Cardiac muscle cell (in vitro differentiated cells and primary cell): ENCODE results near the gene C10orf53. TPM values are rescaled to one million over a fixed set of nuclear protein-coding genes. Genes with fewer than 3 reads are reported as not detected.

Experiments
- DNase-seq, 2 donors: peaks; one replicate each; pipeline versions ENCODE4 v3.0.0 to v3.0.0-alpha.2; 2010 to 2017; ENCODE audit warnings: low read depth in 1 of 2, low spot score in 1 of 2
- H3K27ac ChIP-seq: fragments of 200-600 bp; sonication (generic); 2 replicates; pipeline ENCODE4 v1.5.1; 2016
- H3K27me3 ChIP-seq: fragments of 200-600 bp; sonication (generic); 2 replicates; pipeline ENCODE4 v1.6.0; 2016; ENCODE audit warnings: control low read depth
- H3K36me3 ChIP-seq: fragments of 200-600 bp; sonication (generic); 2 replicates; pipeline ENCODE4 v1.5.1; 2016; ENCODE audit warnings: control low read depth
- H3K4me1 ChIP-seq: fragments of 200-600 bp; sonication (generic); 2 replicates; pipeline ENCODE4 v1.8.1; 2017; ENCODE audit warnings: low read depth, mild to moderate bottlenecking, mixed run types
- H3K4me3 ChIP-seq: fragments of 200-600 bp; sonication (generic); 2 replicates; pipeline ENCODE4 v1.5.1; 2016; ENCODE audit warnings: mild to moderate bottlenecking
- H3K9me3 ChIP-seq: fragments of 200-600 bp; sonication (generic); 2 replicates; pipeline ENCODE4 v1.5.1; 2017; ENCODE audit warnings: low read depth, mild to moderate bottlenecking, control low read depth
- polyA plus RNA-seq: library from polyadenylated mRNA; unstranded; fragments of >200 nt; fragmentation: Nextera tagmentation; extraction: Ambion mirVana; gene quantifications from 2 replicates; pipeline ENCODE4 v1.2.1, GENCODE V29; 2016
- total RNA-seq: library from RNA; depleted of rRNA; stranded (reverse); fragments of >200 nt; gene quantifications from 2 replicates; pipeline ENCODE4 v1.2.3, GENCODE V29; 2016
- TF ChIP-seq, protein P1 (sequence below): IDR thresholded peaks from 2 replicates; pipeline ENCODE4 v1.5.1; 2012; ENCODE audit warnings: low read depth, mild to moderate bottlenecking, low read length

C10orf53 gene
- total and polyA plus RNA-seq, 2 experiments from 2014 or later, result not detected

DNA sequence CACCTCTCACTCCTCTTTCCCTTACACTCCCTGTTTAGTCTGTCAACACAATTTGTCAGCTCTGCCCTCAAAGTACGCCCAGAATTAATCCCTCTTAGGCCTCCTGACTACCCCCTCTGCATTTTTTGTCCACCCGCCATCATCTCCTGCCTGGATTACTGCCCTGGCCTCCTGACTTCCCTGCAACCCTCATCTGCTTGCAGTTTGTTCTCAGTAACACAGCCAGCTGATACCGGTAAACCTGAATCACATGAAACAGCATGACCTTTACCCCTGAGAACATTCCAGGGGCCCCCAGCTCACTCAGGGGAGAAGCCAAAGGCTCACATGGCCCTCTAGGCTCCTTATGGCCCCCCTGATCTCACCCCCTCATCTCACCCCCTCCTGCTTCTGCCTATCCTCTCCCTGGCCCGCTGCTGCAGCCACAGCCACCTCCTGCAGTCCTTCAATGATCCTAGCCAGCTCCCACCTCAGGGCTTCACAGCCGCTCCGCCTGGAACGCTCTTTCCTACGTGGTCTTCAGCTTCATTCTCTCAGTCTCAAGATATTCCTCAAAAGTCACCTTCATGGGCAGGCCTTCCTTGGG is 8.9 kb downstream of the C10orf53 start:
- no peaks in the 10 kb centered on the region for H3K9me3 ChIP-seq
- peaks cover 65% of the 10 kb centered on the region for H3K27me3 ChIP-seq
- TF ChIP-seq, protein P1, sequence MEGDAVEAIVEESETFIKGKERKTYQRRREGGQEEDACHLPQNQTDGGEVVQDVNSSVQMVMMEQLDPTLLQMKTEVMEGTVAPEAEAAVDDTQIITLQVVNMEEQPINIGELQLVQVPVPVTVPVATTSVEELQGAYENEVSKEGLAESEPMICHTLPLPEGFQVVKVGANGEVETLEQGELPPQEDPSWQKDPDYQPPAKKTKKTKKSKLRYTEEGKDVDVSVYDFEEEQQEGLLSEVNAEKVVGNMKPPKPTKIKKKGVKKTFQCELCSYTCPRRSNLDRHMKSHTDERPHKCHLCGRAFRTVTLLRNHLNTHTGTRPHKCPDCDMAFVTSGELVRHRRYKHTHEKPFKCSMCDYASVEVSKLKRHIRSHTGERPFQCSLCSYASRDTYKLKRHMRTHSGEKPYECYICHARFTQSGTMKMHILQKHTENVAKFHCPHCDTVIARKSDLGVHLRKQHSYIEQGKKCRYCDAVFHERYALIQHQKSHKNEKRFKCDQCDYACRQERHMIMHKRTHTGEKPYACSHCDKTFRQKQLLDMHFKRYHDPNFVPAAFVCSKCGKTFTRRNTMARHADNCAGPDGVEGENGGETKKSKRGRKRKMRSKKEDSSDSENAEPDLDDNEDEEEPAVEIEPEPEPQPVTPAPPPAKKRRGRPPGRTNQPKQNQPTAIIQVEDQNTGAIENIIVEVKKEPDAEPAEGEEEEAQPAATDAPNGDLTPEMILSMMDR, result no peak
- no peak for DNase-seq
- H3K4me1 ChIP-seq, result no peaks in the 10 kb centered on the region
- H3K27ac ChIP-seq, result no peak overlapping the region
- no peaks in the 10 kb centered on the region for H3K36me3 ChIP-seq
- H3K4me3 ChIP-seq, result no peak overlapping the region

DNA sequence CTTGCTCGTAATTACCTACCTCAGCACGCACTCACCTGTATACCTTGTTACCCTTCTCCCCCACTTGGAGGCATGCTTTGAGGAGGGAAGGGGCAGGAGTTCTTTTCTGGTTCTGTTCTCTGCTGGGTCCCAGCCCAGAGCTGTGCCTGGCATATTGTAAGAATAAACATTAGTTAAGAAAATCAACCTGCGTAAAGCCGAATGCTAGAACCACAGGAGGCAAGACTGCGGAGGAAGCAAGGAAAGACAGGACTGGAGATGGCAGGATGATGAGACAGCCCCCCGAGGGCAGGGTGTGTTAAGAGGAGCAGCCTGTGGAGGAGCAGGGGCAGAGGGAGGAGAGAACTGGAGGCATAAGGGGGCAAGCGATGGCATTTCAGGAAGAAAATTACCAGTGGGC is 9.5 kb downstream of the C10orf53 start:
- no peaks in the 10 kb centered on the region for H3K4me1 ChIP-seq
- TF ChIP-seq, protein P1, result no peak
- H3K36me3 ChIP-seq, result no peaks in the 10 kb centered on the region
- no peak overlapping the region for H3K27ac ChIP-seq
- peaks cover 71% of the 10 kb centered on the region for H3K27me3 ChIP-seq
- no peak overlapping the region for H3K4me3 ChIP-seq
- H3K9me3 ChIP-seq, result no peaks in the 10 kb centered on the region
- no peak for DNase-seq

GRCh38 chr10:49689882-49690510 is 10.5 kb downstream of the C10orf53 start:
- Histone ChIP-seq H3K27ac (no peak overlapping the region), H3K4me1 (no peaks in the 10 kb centered on the region), H3K9me3 (no peaks in the 10 kb centered on the region), H3K27me3 (peaks cover 82% of the 10 kb centered on the region), H3K4me3 (no peak overlapping the region), H3K36me3 (no peaks in the 10 kb centered on the region)
- DNase-seq, result no peak
- TF ChIP-seq, protein P1, result no peak

- H3K4me1 ChIP-seq, result no peaks in the 10 kb centered on the region
- TF ChIP-seq, protein P1, result no peak
- H3K27me3 ChIP-seq, result peaks cover 90% of the 10 kb centered on the region
- no peak overlapping the region for H3K4me3 ChIP-seq
- no peak for DNase-seq
- no peak overlapping the region for H3K27ac ChIP-seq
- H3K9me3 ChIP-seq, result no peaks in the 10 kb centered on the region
- H3K36me3 ChIP-seq, result no peaks in the 10 kb centered on the region
These were observed 11.4 kb downstream of the C10orf53 start for GRCh38 chr10:49690698-49691356.

DNA sequence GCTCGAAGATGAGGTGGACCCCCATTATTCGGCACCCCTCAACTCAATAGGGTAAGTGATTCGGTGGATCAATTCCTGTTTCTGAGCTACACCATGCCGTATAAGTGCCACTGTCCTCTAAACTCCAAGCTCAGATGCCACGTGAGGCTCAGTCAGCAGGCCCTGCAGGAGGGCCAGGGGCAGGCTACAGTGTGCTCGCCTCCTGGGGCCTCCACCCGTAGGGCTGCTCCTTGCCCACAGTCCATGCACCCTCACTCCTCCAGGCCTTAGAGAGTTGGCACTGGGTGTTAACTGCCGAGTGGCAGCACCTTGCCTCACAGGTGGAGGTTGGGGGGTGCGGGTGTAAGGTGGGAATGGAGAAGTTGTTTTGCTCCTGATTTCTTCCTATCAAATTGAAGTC is 12.1 kb downstream of the C10orf53 start:
- Histone ChIP-seq H3K4me1 (no peaks in the 10 kb centered on the region), H3K4me3 (no peak overlapping the region), H3K9me3 (no peaks in the 10 kb centered on the region), H3K36me3 (no peaks in the 10 kb centered on the region), H3K27me3 (peaks cover 98% of the 10 kb centered on the region), H3K27ac (no peak overlapping the region)
- TF ChIP-seq, protein P1, result no peak
- no peak for DNase-seq
